D721Med (cell line): ENCODE measurements around the gene FOXE1.

ENCODE experiments used
- DNase-seq: peaks from one replicate; pipeline ENCODE4 v3.0.0; 2011; ENCODE audit warnings: low spot score; ENCODE audit not compliant: insufficient read length
- FAIRE-seq: peaks from 2 replicates; lab custom pipeline; 2011; peaks lifted over from hg19 to GRCh38; lab: Jason Lieb, UNC
- CTCF ChIP-seq: IDR thresholded peaks from 2 replicates; pipeline ENCODE4 v1.5.1; 2012; ENCODE audit warnings: mild to moderate bottlenecking, control low read depth; ENCODE audit not compliant: insufficient read depth; ENCODE audit errors: missing control alignments

The FOXE1 gene

DNA sequence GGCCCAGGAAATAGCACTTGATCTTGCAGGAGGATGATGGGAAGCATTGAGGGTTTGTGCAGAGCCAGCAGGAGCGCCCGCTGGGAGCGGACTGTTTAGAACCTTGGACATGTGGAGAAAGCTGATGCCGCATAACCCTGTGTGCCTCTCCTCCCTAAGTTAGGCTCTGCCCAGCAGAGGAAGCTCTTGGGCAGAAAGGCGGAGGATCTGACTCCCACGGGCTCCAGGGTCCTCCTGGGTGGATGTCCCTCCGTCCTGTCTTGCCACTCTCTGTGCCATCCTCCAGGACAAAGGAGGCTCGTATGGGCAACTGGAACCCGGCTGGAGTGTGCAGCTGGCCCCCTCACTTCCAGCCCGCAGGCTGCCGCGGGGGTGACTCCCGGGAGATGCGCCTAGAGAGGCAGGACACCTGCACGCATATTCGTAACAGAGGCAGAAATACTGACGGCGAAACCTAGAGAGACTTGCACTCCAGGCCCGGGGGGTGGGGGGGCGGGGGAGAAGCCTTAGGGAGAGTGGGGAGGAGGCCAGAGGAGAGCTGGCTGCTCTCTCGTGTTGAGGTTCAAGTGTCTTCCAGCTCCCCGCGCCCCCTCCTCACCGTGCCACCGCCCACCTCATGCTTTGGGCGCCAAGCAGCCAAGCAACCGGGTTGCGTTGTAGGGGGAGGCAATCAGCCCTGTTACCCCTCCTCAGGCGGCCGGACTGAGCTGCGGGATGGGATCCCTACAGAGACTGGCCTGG lies 5.4 kb upstream of the FOXE1 start:
- DNase-seq = no peak
- no peak for TF ChIP-seq CTCF
- no peak for FAIRE-seq

- no peak for DNase-seq
- TF ChIP-seq CTCF = no peak
- no peak for FAIRE-seq
Observed at GRCh38 chr9:97848215-97848479, 4.9 kb upstream of the FOXE1 start.

- DNase-seq = no peak
- no peak for FAIRE-seq
- TF ChIP-seq CTCF = no peak
Observed at GRCh38 chr9:97848480-97849237, 4.4 kb upstream of the FOXE1 start.

GRCh38 chr9:97849980-97850379 lies 3.0 kb upstream of the FOXE1 start:
- no peak for TF ChIP-seq CTCF
- no peak for FAIRE-seq
- DNase-seq = no peak

GRCh38 chr9:97850746-97851445 lies 2.1 kb upstream of the FOXE1 start:
- no peak for DNase-seq
- TF ChIP-seq CTCF = no peak
- FAIRE-seq = no peak

DNA sequence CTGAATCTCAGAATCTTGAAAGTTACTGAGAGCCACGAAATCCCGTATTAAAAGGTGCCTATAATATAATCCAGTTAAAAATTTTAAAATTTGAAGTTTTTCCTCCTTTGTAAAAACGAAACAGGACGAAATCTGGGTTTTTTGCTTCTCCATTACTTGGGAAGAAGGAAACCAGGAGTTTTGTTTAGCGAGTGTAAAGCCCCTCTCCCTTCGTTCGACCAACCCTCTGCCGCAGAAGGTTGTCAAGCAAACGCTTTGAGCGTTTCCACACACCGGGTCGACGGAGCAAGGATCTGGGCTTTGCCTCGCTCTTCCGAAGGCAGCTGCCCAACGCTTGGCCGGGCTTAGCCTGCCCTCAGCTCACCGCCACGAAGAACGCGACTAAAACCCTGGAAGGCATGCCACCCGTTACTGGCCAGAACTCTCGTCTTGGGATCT lies 1.6 kb upstream of the FOXE1 start:
- no peak for TF ChIP-seq CTCF
- no peak for DNase-seq
- FAIRE-seq = no peak

DNA sequence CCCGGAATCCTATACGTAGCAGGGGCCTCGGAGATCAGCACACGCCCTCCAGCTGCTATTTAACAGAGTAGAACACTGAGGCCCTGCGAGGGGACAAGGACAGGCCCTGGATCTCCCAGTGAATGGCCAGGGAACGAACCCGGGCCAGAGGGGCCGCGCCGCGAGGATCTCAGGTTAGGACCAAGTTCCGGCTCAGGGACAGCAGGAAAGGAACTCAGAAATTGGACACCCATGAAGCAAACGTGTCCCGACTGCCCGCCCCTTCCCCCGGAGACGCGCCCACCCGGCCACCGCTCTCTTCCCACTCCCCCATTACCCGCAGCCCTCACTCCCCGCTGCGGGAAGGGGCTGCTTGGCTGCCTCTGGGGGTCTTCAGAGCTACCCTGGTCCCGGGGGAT lies 1.0 kb upstream of the FOXE1 start:
- DNase-seq (no peak), FAIRE-seq (no peak)
- no peak for TF ChIP-seq CTCF
